ENCODE data around the gene DUS4L. TPM values are rescaled to one million over a fixed set of nuclear protein-coding genes. Genes with fewer than 3 reads are reported as not detected.

Gene DUS4L
- total RNA-seq, 1 experiment from 2014 or later = 15.3 TPM

GRCh38 chr7:107591421-107591820 lies 27.6 kb downstream of the DUS4L start (continued):
- TF ChIP-seq, protein P1, sequence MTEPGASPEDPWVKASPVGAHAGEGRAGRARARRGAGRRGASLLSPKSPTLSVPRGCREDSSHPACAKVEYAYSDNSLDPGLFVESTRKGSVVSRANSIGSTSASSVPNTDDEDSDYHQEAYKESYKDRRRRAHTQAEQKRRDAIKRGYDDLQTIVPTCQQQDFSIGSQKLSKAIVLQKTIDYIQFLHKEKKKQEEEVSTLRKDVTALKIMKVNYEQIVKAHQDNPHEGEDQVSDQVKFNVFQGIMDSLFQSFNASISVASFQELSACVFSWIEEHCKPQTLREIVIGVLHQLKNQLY (CRISPR knock-in tag; IDR thresholded peaks at IDR 0.05) = no peak
- no peak for TF ChIP-seq NFATC4 (CRISPR knock-in tag; IDR thresholded peaks at IDR 0.05)

DNA sequence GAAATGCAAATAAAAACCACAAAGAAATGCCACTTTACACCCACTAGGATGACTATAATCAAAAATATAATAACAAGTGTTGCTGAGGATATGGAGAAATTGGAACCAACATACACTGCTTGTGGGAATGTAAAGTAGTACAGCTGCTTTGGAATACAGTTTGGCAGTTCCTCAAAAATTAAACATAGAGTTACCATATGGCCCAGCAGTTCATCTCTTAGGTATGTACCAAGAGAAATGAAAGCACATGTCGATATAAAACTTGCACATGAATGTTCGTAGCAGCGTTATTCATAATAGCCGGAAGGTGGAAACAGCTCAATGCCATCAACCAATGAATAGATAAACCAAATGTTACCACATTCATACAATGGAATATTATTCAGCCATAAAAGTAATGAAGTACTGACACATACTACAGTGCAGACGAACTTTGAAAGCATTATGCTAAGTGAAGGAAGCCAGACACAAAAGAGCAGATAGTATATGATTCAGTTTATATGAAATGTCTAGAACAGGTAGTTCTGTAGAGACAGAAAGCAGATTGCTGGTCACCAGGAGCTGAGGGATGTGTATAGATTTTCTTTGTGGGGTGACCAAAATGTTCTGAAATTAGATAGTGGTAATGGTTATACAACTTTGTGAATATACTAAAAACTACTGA lies 28.7 kb downstream of the DUS4L start:
- ChIA-PET CTCF (no interaction called here), POLR2A (no interaction called here)
- Mint-ChIP-seq H3K4me1 (peaks cover 6% of the 10 kb centered on the region), H3K27ac (no peak overlapping the region), H3K4me3 (no peak overlapping the region), H3K9me3 (peaks cover 6% of the 10 kb centered on the region), H3K36me3 (peaks cover 15% of the 10 kb centered on the region), H3K27me3 (ENCODE audit: low read depth) (no peaks in the 10 kb centered on the region)
- TF ChIP-seq GABPB1 (CRISPR knock-in tag; IDR thresholded peaks at IDR 0.05) (no peak), NR1H2 (CRISPR knock-in tag; IDR thresholded peaks at IDR 0.05) (no peak), ZNF138 (CRISPR knock-in tag; conservative IDR thresholded peaks at IDR 0.05) (no peak), AFF4 (CRISPR knock-in tag; IDR thresholded peaks at IDR 0.05; ENCODE audit: borderline replicate concordance) (no peak), ERG (CRISPR knock-in tag; IDR thresholded peaks at IDR 0.05) (no peak), ELF4 (CRISPR knock-in tag; IDR thresholded peaks at IDR 0.05; ENCODE audit: low read depth) (no peak), SMAD4 (CRISPR knock-in tag; IDR thresholded peaks at IDR 0.05) (no peak), NR3C1 (CRISPR knock-in tag; conservative IDR thresholded peaks at IDR 0.05; ENCODE audit: low read depth) (no peak), SOX15 (CRISPR knock-in tag; IDR thresholded peaks at IDR 0.05) (no peak), ETV6 (CRISPR knock-in tag; IDR thresholded peaks at IDR 0.05) (no peak), SP1 (CRISPR knock-in tag; conservative IDR thresholded peaks at IDR 0.05) (no peak), CDX4 (CRISPR knock-in tag; IDR thresholded peaks at IDR 0.05; ENCODE audit: borderline replicate concordance) (no peak), RORB (CRISPR knock-in tag; IDR thresholded peaks at IDR 0.05) (no peak), ZNF423 (CRISPR knock-in tag; IDR thresholded peaks at IDR 0.05) (no peak), TEAD1 (CRISPR knock-in tag; IDR thresholded peaks at IDR 0.05) (no peak), PRRX2 (CRISPR knock-in tag; IDR thresholded peaks at IDR 0.05) (no peak), ZNF396 (CRISPR knock-in tag; IDR thresholded peaks at IDR 0.05; ENCODE audit: borderline replicate concordance) (no peak)
- TF ChIP-seq, protein P2, sequence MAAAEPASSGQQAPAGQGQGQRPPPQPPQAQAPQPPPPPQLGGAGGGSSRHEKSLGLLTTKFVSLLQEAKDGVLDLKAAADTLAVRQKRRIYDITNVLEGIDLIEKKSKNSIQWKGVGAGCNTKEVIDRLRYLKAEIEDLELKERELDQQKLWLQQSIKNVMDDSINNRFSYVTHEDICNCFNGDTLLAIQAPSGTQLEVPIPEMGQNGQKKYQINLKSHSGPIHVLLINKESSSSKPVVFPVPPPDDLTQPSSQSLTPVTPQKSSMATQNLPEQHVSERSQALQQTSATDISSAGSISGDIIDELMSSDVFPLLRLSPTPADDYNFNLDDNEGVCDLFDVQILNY (CRISPR knock-in tag; IDR thresholded peaks at IDR 0.05) = no peak
- DNase-seq (ENCODE audit: low spot score) (no peak), ATAC-seq (no peak)
